Stomach smooth muscle (tissue), 2 donors: ENCODE measurements around the gene SASH3.

Experiments used
- H3K27ac ChIP-seq: one replicate; pipeline ENCODE4 v1.7.0; 2013; ENCODE audit warnings: mild to moderate bottlenecking, low read length, inconsistent platforms
- H3K27me3 ChIP-seq, 2 donors: one replicate each; pipeline ENCODE4 v1.7.0; 2013; ENCODE audit warnings: low read length in 2 of 2; ENCODE audit not compliant: insufficient read depth in 2 of 2, control insufficient read depth in 1 of 2
- H3K36me3 ChIP-seq, 2 donors: one replicate each; pipeline ENCODE4 v1.7.0; 2013; ENCODE audit warnings: low read length in 2 of 2; ENCODE audit not compliant: control insufficient read depth in 2 of 2, insufficient read depth in 2 of 2
- H3K4me1 ChIP-seq: one replicate; pipeline ENCODE4 v1.7.0; 2013; ENCODE audit warnings: low read length; ENCODE audit not compliant: control insufficient read depth, insufficient read depth
- H3K4me3 ChIP-seq, 2 donors: one replicate each; pipeline ENCODE4 v1.7.0; 2013; ENCODE audit warnings: low read length in 2 of 2
- H3K9ac ChIP-seq, 2 donors: one replicate each; pipeline ENCODE4 v1.7.0; 2013; ENCODE audit warnings: low read length in 2 of 2, mild to moderate bottlenecking in 1 of 2
- H3K9me3 ChIP-seq, 2 donors: one replicate each; pipeline ENCODE4 v1.7.0; 2013; ENCODE audit warnings: low read length in 2 of 2; ENCODE audit not compliant: control insufficient read depth in 2 of 2
- donor health status: healthy.
- donor health status: Pancreatic carcinoma.

Gene SASH3

GRCh38 chrX:129760155-129760554 lies 19.6 kb upstream of the SASH3 start:
- H3K27me3 ChIP-seq = peaks cover 0 to 13% of the 10 kb centered on the region in 2 donors
- no peaks in the 10 kb centered on the region for H3K36me3 ChIP-seq
- no peaks in the 10 kb centered on the region for H3K4me1 ChIP-seq
- no peak overlapping the region for H3K9ac ChIP-seq
- H3K27ac ChIP-seq = no peak overlapping the region
- no peaks in the 10 kb centered on the region for H3K9me3 ChIP-seq
- H3K4me3 ChIP-seq = no peak overlapping the region

DNA sequence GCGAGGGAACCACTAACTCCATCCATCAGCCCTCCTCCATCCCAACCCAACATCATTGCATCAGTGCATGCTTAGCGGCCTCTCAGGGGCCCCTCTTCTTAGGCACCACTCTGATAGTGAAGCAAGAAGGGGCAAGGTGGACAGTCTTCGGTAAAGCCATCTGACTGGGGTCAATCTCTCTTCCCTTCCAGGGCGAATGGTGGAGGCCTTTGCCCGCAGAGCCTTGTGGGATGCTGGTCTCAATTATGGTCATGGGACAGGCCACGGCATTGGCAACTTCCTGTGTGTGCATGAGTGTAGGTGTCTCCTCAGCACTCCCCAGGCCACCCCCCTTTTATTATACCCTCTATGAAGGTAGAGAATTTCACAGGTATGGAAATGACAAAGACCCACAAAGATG lies 18.8 kb upstream of the SASH3 start:
- no peaks in the 10 kb centered on the region for H3K36me3 ChIP-seq
- no peaks in the 10 kb centered on the region for H3K9me3 ChIP-seq
- no peaks in the 10 kb centered on the region for H3K4me1 ChIP-seq
- H3K27me3 ChIP-seq = peaks cover 0 to 9% of the 10 kb centered on the region in 2 donors
- H3K4me3 ChIP-seq = no peak overlapping the region
- H3K9ac ChIP-seq = no peak overlapping the region
- H3K27ac ChIP-seq = no peak overlapping the region

DNA sequence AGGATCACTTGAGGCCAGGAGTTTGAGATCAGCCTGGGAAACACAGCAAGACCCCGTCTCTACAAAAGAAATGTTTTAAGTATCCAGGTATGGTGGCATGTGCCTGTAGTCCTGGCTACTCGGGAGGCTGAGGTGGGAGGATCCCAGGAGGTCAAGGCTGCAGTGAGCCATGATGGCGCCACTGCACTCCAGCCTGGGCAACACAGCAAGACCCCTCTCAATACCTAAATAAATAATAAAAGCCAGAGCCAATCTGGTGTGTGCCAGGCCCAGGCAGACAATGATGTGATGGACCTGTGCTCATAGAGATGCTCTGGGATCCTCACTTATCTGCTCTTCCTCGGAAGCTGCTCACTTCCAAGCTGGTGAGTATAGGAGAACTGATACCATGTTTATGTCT lies 18.2 kb upstream of the SASH3 start:
- no peak overlapping the region for H3K4me3 ChIP-seq
- H3K4me1 ChIP-seq = no peaks in the 10 kb centered on the region
- peaks cover 0 to 6% of the 10 kb centered on the region in 2 donors for H3K27me3 ChIP-seq
- no peak overlapping the region for H3K9ac ChIP-seq
- H3K9me3 ChIP-seq = no peaks in the 10 kb centered on the region
- no peak overlapping the region for H3K27ac ChIP-seq
- no peaks in the 10 kb centered on the region for H3K36me3 ChIP-seq

DNA sequence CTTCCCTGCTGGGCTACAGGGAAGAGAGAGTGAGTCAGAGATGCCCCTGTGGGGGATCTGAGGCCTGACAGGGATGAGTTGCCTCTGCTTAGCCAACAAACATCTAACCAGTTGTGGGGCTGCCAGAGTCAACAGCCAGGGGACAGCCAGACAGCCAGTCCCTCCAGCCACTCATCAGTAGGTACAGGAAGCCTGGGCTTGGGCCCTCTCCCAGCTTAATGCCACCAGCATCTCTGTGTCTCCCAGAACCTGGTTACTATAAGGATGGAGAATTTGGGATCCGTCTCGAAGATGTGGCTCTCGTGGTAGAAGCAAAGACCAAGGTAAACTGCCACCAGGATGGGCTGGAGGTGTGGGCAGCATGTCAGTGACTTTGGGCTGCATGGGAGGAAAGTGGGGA lies 17.3 kb upstream of the SASH3 start:
- no peak overlapping the region for H3K9ac ChIP-seq
- H3K36me3 ChIP-seq = no peaks in the 10 kb centered on the region
- no peaks in the 10 kb centered on the region for H3K9me3 ChIP-seq
- no peak overlapping the region for H3K27ac ChIP-seq
- no peaks in the 10 kb centered on the region for H3K4me1 ChIP-seq
- peaks cover 0 to 4% of the 10 kb centered on the region in 2 donors for H3K27me3 ChIP-seq
- no peak overlapping the region for H3K4me3 ChIP-seq

DNA sequence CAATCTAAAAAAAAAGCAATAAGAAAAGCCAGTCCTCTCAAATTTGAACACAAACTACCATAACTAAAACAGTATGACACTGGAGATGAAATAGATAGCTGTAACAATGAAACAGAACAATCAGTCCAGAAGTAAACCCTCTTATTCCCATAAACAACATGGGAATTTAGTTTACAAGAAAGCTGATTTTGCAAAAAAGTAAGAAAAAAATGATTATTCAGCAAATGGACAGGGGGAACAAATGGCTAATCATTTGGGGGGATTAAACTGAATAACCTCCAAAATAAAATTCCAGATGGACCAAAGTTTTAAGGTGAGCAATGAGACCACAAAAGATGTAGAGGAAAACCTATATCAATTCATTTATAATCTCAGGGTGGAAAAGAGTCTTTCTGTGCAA lies 16.1 kb upstream of the SASH3 start:
- no peak overlapping the region for H3K4me3 ChIP-seq
- H3K27me3 ChIP-seq = no peaks in the 10 kb centered on the region
- no peaks in the 10 kb centered on the region for H3K36me3 ChIP-seq
- H3K27ac ChIP-seq = no peak overlapping the region
- no peaks in the 10 kb centered on the region for H3K9me3 ChIP-seq
- H3K9ac ChIP-seq = no peak overlapping the region
- H3K4me1 ChIP-seq = no peaks in the 10 kb centered on the region

- Histone ChIP-seq H3K27ac (no peak overlapping the region), H3K9ac (no peak overlapping the region), H3K36me3 (no peaks in the 10 kb centered on the region), H3K4me3 (no peak overlapping the region), H3K9me3 (no peaks in the 10 kb centered on the region), H3K4me1 (no peaks in the 10 kb centered on the region), H3K27me3 (peaks cover 0 to 4% of the 10 kb centered on the region in 2 donors)
Measured at GRCh38 chrX:129768186-129768585, 11.6 kb upstream of the SASH3 start.

- Histone ChIP-seq H3K36me3 (no peaks in the 10 kb centered on the region), H3K4me3 (no peak overlapping the region), H3K9me3 (no peaks in the 10 kb centered on the region), H3K9ac (no peak overlapping the region), H3K27ac (no peak overlapping the region), H3K4me1 (no peaks in the 10 kb centered on the region), H3K27me3 (peaks cover 0 to 5% of the 10 kb centered on the region in 2 donors)
Measured at GRCh38 chrX:129768586-129769466, 10.9 kb upstream of the SASH3 start.

DNA sequence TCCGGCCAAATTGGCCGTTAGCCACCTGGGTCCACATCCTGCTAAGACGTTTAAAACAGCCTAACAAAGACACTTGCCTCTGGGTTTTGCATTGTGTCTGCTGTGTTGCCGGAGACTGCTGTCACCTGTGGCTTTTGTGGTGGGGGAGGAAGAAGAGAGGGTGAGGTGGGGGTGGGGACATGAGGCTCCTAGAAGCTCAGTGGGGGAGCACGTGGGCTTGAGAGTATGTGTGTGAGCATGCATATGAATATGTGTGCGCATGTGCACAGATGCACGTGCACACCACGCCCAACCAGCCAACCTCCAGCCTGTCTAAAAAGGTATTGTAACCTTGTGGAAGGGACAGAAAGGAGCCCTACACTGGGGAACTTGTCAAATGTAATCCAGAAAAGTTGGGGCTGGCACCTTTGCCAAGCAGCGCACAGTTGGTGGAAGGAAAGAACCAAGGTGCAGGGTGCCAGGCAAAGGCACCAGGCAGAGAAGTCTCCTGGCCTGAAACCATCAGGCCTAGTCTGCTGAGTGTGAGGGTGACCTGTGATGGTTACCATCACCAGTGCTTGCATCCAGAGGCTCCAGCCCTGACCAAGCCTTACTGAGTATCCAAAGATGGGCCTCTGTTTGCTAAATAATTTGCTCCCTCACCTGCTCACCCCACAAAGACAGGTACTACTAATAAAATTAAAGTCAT lies 10.1 kb upstream of the SASH3 start:
- Histone ChIP-seq H3K27ac (no peak overlapping the region), H3K9ac (no peak overlapping the region), H3K4me1 (no peaks in the 10 kb centered on the region), H3K27me3 (peaks cover 0 to 6% of the 10 kb centered on the region in 2 donors), H3K36me3 (no peaks in the 10 kb centered on the region), H3K9me3 (no peaks in the 10 kb centered on the region), H3K4me3 (no peak overlapping the region)

DNA sequence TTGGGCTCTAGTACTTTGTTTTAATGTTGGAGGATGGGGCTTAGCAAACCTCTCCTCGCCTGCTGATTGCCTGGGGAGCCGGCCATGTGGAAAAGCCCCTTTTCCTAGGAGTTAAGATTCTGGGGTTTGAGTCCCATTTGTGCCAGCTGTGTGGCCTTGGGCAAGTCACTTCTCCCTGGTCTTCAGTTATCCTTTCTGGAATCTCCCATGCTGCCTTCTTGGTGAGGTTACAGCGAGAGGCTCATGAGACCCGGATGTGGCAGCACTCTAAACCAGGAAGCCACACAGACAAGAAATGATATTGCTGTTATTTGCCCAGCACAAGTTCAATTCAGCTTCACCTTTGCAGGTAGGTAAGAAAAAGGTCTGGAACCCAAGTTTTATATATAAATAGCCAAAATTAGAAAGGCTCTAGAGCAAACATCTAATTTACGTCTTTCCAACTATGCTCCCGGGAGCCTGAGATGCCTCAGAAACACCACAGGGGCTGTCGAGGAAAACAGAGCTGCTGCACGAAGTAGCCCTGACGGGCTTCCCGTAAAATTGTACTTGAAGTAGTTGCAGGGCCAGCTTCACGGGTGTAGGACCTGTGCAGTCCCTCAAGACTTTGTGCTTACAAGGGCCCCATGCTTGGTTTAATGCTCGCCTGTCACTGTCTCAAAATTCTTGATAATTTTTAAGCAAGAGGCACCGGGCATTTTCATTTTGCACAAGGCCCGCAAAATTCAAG lies 8.3 kb upstream of the SASH3 start:
- H3K4me1 ChIP-seq = no peaks in the 10 kb centered on the region
- H3K9ac ChIP-seq = no peak overlapping the region
- H3K27me3 ChIP-seq = peaks cover 0 to 6% of the 10 kb centered on the region in 2 donors
- H3K4me3 ChIP-seq = no peak overlapping the region
- no peaks in the 10 kb centered on the region for H3K9me3 ChIP-seq
- no peak overlapping the region for H3K27ac ChIP-seq
- no peaks in the 10 kb centered on the region for H3K36me3 ChIP-seq

GRCh38 chrX:129772796-129773431 lies 6.8 kb upstream of the SASH3 start:
- H3K4me3 ChIP-seq = no peak overlapping the region

More at GRCh38 chrX:129772796-129773431, 6.8 kb upstream of the SASH3 start:
- H3K9ac ChIP-seq = no peak overlapping the region
- no peaks in the 10 kb centered on the region for H3K36me3 ChIP-seq
- H3K27ac ChIP-seq = no peak overlapping the region
- no peaks in the 10 kb centered on the region for H3K9me3 ChIP-seq
- H3K27me3 ChIP-seq = peaks cover 0 to 9% of the 10 kb centered on the region in 2 donors
- H3K4me1 ChIP-seq = no peaks in the 10 kb centered on the region
